Pancreas (tissue), 10 donors: ENCODE measurements around the gene QKI. TPM values are rescaled to one million over a fixed set of nuclear protein-coding genes. Genes with fewer than 3 reads are reported as not detected.

Source experiments
- ATAC-seq, 4 donors: fragments of 200-7000 bp; cut with Tn5 transposase; one replicate each; pipeline versions ENCODE4 v1.8.0 to v1.9.1; 2020; ENCODE audit warnings: mild to moderate bottlenecking in 4 of 4, moderate library complexity in 4 of 4
- DNase-seq, 6 donors: peaks; one replicate each; pipeline ENCODE4 v3.0.0-alpha.2; 2020
- FAIRE-seq: peaks from 2 replicates; lab custom pipeline; 2012; peaks lifted over from hg19 to GRCh38; lab: Jason Lieb, UNC
- H3K27ac ChIP-seq, 4 donors: fragments of 200-600 bp; sonication (generic); 1 replicate in 3 of 4; 2 replicates in 1 of 4; pipeline versions ENCODE4 v1.5.0 to v1.8.0; 2020
- H3K27me3 ChIP-seq, 4 donors: fragments of 200-600 bp; one replicate each; pipeline ENCODE4 v1.8.0; 2021
- H3K36me3 ChIP-seq, 3 donors: fragments of 200-600 bp; sonication (generic) in 1 of 3; one replicate each; pipeline versions ENCODE4 v1.5.0 to v1.8.0; 2020 to 2021
- H3K4me1 ChIP-seq, 3 donors: fragments of 200-600 bp; one replicate each; pipeline ENCODE4 v1.8.0; 2021
- H3K4me3 ChIP-seq, 4 donors: fragments of 200-600 bp; sonication (generic) in 2 of 4; one replicate each; pipeline versions ENCODE4 v1.5.0 to v1.8.0; 2020 to 2021
- H3K9me3 ChIP-seq, 4 donors: fragments of 200-600 bp; one replicate each; pipeline ENCODE4 v1.8.0; 2021
- WGBS, 2 donors: extraction: QIAGEN DNeasy Blood & Tissue Kit; methylation state at CpG; one replicate each; pipeline ENCODE4 v1.1.7; 2013; 5-methylcytosine and 5-hydroxymethylcytosine counted together
- intact Hi-C, 3 donors: fragments of 100-400 bp; cut with DNase I; formaldehyde crosslinking; loops; one replicate each; pipeline versions ENCODE4 v1.11.1 to v1.14.2; 2022
- polyA plus RNA-seq, 2 donors: library from polyadenylated mRNA; stranded (reverse); fragments of 200-250 nt; gene quantifications; one replicate each; pipeline ENCODE4 v1.2.3, GENCODE V29; 2013
- total RNA-seq, 6 donors: library from RNA; stranded (reverse); fragmentation: NEBNext Ultra II Directional in 4 of 6; extraction: Animal tissue kit (Norgen Biotek cat#: 25700) in 4 of 6; gene quantifications; one replicate each; pipeline versions ENCODE4 v1.2.1 to v1.2.4, GENCODE V29; 2021 to 2023
- TF ChIP-seq, protein P1 (sequence below), 4 donors: fragments of 200-600 bp; sonication (generic) in 3 of 4; IDR thresholded peaks; one replicate each; pipeline versions ENCODE4 v1.5.0 to v1.8.0; 2021; ENCODE audit warnings: antibody characterized with exemption in 4 of 4
- donor health status: healthy with polysubstance abuse.
- donor health status: DM: no; HTN: no; CAD: no; lungs with moderate emphysema.
- donor health status: DM: no; HTN: no; CAD: no.
- donor health status: control.
- donor health status: control.
- donor health status: Bipolar disorder and iron deficiency.
- donor health status: DM: yes; HTN: yes; CAD: no.
- donor health status: DM: no; HTN: no; CAD: no.
- donor health status: DM: no; HTN: no; CAD: no.
- donor health status: DM: yes; HTN: yes; CAD: no.

The QKI gene
- total and polyA plus RNA-seq, 8 donors: 9.0 to 52.6 (median 21.6) TPM

DNA sequence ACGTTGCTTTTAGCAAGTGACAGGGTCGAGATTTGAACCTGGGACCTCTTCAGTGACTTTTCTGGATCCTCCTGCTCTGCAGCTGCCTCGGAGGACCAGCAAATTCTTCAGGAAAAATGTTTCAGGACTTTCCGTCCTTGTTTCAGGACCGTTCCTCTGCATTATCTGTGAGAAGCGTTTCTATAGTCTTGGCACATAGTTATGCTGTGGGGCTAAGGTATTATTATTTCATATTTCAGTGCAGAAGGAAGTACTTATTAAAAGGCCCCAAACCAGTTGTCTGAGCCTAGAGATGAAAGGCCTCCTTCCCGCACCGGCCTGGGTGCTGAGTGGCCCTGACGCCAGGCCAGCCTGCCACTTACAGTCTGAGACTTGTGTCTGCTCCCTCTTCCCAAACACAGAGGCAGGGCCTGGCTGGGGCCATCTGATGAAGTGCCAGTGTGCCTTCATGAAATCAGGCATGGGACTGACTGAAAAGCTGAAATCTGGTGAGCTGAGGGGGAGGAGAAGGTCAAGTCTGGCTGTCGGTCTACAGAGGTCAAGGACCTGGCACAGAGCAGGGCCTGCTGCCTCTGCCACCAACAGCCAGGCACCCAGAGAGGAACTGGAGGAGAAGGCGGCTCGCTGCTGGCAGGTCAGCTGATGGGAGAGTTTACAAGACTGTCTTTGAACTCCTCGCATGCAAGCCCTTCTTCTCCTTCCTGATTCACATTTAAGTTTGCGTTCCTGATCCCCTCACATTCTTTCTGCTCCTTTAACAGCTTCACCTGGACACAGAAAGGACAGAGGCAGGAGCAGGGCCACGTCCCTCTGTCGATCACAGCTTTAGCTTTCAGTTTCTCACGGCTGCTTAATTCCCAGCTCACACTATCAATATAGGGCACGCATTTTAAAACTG lies 8.9 kb upstream of the QKI start:
- H3K27me3 ChIP-seq: no peaks in the 10 kb centered on the region
- peaks cover 0 to 19% (median 0%) of the 10 kb centered on the region in 3 donors for H3K4me1 ChIP-seq
- TF ChIP-seq, protein P1, sequence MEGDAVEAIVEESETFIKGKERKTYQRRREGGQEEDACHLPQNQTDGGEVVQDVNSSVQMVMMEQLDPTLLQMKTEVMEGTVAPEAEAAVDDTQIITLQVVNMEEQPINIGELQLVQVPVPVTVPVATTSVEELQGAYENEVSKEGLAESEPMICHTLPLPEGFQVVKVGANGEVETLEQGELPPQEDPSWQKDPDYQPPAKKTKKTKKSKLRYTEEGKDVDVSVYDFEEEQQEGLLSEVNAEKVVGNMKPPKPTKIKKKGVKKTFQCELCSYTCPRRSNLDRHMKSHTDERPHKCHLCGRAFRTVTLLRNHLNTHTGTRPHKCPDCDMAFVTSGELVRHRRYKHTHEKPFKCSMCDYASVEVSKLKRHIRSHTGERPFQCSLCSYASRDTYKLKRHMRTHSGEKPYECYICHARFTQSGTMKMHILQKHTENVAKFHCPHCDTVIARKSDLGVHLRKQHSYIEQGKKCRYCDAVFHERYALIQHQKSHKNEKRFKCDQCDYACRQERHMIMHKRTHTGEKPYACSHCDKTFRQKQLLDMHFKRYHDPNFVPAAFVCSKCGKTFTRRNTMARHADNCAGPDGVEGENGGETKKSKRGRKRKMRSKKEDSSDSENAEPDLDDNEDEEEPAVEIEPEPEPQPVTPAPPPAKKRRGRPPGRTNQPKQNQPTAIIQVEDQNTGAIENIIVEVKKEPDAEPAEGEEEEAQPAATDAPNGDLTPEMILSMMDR (IDR thresholded peaks at IDR 0.05): no peak
- peak overlapping the region in 2 of 4 donors; percentile 3 to 30 for H3K4me3 ChIP-seq
- no peaks in the 10 kb centered on the region for H3K9me3 ChIP-seq
- intact Hi-C loops: no loop called here
- ATAC-seq (peak; percentile 84 to 92 (median 90)), DNase-seq (peak; percentile 37 to 78 (median 62)), FAIRE-seq (no peak)
- H3K36me3 ChIP-seq: no peaks in the 10 kb centered on the region
- WGBS, 2 donors: 26 to 29% methylated on average over 18 of the region's 18 CpGs
- H3K27ac ChIP-seq: peak overlapping the region; percentile 55 to 86 (median 80)

DNA sequence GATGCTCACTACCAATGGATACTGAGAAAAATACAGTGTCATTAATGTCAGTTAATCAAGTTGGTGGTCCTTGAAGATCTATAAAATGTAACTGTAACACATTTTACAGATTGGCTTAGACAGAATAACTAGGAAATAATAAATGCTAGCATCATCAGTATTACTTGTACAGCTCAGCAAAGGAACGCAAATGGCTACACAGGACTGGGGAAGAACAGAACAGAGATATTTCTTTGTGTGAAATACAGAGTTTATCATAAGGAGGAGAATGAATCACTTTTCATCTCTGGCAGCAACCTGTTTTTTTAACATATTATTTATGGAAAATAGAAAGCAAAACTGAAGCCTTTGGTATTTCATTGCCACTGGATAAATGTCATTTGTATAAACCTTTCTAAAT lies 8.2 kb upstream of the QKI start:
- no peak for FAIRE-seq
- WGBS, 2 donors: 51 to 58% methylated on average over 1 of the region's 1 CpG
- DNase-seq: no peak
- peak in 2 of 4 donors; percentile 24 to 41 for ATAC-seq
- Histone ChIP-seq H3K4me3 (peak overlapping the region in 2 of 4 donors; percentile 3 to 30), H3K4me1 (peaks cover 0 to 19% (median 0%) of the 10 kb centered on the region in 3 donors), H3K27ac (peak overlapping the region; percentile 55 to 86 (median 80)), H3K9me3 (no peaks in the 10 kb centered on the region), H3K27me3 (no peaks in the 10 kb centered on the region), H3K36me3 (no peaks in the 10 kb centered on the region)
- TF ChIP-seq, protein P1 (IDR thresholded peaks at IDR 0.05): no peak
- intact Hi-C loops: no loop called here

DNA sequence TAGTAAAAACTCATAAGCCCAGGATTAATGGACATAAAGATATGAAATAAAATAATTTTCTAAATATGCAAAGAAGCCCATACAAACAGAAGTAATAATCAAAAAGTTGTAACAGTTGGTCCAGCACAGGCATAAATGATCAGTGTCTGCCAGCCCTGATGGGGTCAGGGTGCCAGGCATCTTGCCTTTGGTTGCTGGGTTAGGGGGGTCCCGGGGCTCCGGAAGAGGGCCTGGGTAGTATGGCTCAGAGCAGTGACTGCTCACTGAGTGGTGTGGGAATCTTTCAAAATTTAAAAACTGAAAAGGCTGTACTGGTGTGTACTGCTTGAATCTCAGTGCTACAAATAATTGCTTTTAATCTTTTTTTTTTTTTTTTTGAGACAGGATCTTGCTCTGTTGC lies 7.7 kb upstream of the QKI start:
- intact Hi-C loops: no loop called here
- Histone ChIP-seq H3K4me3 (no peak overlapping the region), H3K36me3 (no peaks in the 10 kb centered on the region), H3K27me3 (no peaks in the 10 kb centered on the region), H3K27ac (peak overlapping the region in 2 of 4 donors; percentile 85 to 86), H3K4me1 (peaks cover 0 to 19% (median 0%) of the 10 kb centered on the region in 3 donors), H3K9me3 (no peaks in the 10 kb centered on the region)
- TF ChIP-seq, protein P1 (IDR thresholded peaks at IDR 0.05): no peak
- FAIRE-seq (no peak), ATAC-seq (no peak), DNase-seq (no peak)
- WGBS, 2 donors: 86 to 97% methylated on average over 2 of the region's 2 CpGs

DNA sequence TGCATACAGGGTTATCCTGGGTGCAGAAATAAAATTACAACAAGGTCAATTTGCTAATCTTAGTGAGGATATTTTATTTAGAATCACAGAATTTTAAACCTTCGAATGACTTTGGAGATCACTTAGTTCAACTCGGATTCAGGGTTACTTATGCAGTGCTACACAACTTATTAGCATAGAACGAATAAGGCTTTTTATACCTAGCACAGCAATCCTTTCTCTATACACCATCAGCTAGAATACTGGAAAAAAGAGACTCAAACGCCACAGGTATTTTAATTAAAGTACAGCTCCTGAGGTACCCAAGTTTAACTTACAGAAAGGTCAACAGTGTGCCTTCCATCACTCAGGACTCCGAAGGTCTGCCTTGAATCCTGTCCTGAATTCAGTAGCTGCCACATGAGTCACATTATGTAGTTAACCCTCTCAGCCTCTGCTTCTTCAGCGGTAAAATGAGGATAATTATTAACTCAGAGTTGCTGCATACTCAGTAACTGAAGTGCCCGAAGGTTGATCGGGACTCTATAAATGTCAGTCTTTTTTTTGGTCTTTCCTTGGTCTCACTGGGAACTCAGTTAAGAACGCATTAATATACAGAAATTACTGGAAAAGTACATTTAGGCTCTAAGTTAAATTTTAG lies 6.0 kb upstream of the QKI start:
- no peaks in the 10 kb centered on the region for H3K27me3 ChIP-seq
- WGBS, 2 donors: 58 to 59% methylated on average over 9 of the region's 9 CpGs
- ATAC-seq (no peak), FAIRE-seq (no peak), DNase-seq (no peak)
- H3K4me1 ChIP-seq: peaks cover 0 to 19% (median 0%) of the 10 kb centered on the region in 3 donors
- no peak overlapping the region for H3K27ac ChIP-seq
- no peaks in the 10 kb centered on the region for H3K9me3 ChIP-seq
- no peak overlapping the region for H3K4me3 ChIP-seq
- intact Hi-C loops: no loop called here
- no peaks in the 10 kb centered on the region for H3K36me3 ChIP-seq
- TF ChIP-seq, protein P1 (IDR thresholded peaks at IDR 0.05): no peak
